Measurements from ENCODE around the gene ETFRF1.
A peak's percentile ranks its signal among the peaks of the same experiment; 100 is the strongest.

The ETFRF1 gene

GRCh38 chr12:25189656-25190055 lies 5.4 kb upstream of the ETFRF1 start:
- TF ChIP-seq, protein P1, sequence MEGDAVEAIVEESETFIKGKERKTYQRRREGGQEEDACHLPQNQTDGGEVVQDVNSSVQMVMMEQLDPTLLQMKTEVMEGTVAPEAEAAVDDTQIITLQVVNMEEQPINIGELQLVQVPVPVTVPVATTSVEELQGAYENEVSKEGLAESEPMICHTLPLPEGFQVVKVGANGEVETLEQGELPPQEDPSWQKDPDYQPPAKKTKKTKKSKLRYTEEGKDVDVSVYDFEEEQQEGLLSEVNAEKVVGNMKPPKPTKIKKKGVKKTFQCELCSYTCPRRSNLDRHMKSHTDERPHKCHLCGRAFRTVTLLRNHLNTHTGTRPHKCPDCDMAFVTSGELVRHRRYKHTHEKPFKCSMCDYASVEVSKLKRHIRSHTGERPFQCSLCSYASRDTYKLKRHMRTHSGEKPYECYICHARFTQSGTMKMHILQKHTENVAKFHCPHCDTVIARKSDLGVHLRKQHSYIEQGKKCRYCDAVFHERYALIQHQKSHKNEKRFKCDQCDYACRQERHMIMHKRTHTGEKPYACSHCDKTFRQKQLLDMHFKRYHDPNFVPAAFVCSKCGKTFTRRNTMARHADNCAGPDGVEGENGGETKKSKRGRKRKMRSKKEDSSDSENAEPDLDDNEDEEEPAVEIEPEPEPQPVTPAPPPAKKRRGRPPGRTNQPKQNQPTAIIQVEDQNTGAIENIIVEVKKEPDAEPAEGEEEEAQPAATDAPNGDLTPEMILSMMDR (IDR thresholded peaks at IDR 0.05; ENCODE audit: borderline replicate concordance, control extremely low read depth, extremely low read depth, insufficient read depth, missing control alignments) = no peak
- no peak for DNase-seq (ENCODE audit: low spot score)
- in situ Hi-C loops (cut with MboI; ENCODE audit: low sequenced_read_pairs, unreplicated experiment) = no loop called here

DNA sequence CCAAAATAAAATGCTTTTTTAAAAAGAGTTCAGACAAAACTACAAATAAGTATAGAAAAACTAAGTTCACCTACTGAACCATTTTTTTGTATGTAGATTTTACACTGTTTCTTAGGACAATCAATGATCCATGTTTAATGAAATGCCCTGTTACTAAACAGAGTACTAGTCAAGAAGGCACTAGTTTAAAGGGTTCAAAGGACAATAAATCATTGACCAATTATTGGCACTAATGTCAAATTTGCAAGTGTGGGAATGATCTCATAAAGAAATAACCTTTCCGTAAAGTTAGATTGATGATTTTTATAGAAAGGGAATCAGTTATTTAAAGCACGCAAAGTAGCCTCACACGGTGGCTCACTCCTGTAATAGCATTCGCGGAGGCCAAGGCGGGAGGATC lies 4.2 kb upstream of the ETFRF1 start:
- no peak for DNase-seq (ENCODE audit: low spot score)
- in situ Hi-C loops (cut with MboI; ENCODE audit: low sequenced_read_pairs, unreplicated experiment) = no loop called here
- TF ChIP-seq, protein P1 (IDR thresholded peaks at IDR 0.05; ENCODE audit: borderline replicate concordance, control extremely low read depth, extremely low read depth, insufficient read depth, missing control alignments) = no peak

GRCh38 chr12:25194214-25194613 lies 823 bp upstream of the ETFRF1 start:
- in situ Hi-C loops (cut with MboI; ENCODE audit: low sequenced_read_pairs, unreplicated experiment) = no loop called here
- TF ChIP-seq, protein P1 (IDR thresholded peaks at IDR 0.05; ENCODE audit: borderline replicate concordance, control extremely low read depth, extremely low read depth, insufficient read depth, missing control alignments) = no peak
- DNase-seq (ENCODE audit: low spot score) = no peak

GRCh38 chr12:25194722-25195055 lies 348 bp upstream of the ETFRF1 start:
- in situ Hi-C loops (cut with MboI; ENCODE audit: low sequenced_read_pairs, unreplicated experiment) = no loop called here

DNA sequence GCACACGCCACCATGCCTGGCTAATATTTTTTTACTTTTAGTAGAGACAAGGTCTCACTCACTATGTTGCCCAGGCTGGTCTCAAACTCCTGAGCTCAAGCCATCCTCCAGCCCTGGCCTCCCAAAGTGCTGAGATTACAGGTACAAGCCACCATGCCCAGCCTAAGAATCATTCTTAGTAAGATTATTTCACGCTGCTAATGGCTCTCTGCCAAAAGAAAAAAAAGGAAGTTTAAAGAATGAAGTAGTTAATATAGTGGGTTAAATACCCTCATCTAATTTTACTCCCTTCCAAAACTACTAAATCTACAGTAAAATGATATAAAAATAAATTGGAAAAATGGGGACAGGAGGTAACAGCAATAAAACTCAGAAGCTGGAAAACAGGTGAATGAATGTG lies 2.6 kb downstream of the ETFRF1 start:
- in situ Hi-C loops (cut with MboI; ENCODE audit: low sequenced_read_pairs, unreplicated experiment) = no loop called here
- DNase-seq (ENCODE audit: low spot score) = no peak
- TF ChIP-seq, protein P1 (IDR thresholded peaks at IDR 0.05; ENCODE audit: borderline replicate concordance, control extremely low read depth, extremely low read depth, insufficient read depth, missing control alignments) = no peak

More at GRCh38 chr12:25194722-25195055, 348 bp upstream of the ETFRF1 start:
- TF ChIP-seq, protein P1 (IDR thresholded peaks at IDR 0.05; ENCODE audit: borderline replicate concordance, control extremely low read depth, extremely low read depth, insufficient read depth, missing control alignments) = no peak
- DNase-seq (ENCODE audit: low spot score) = peak; percentile 21

GRCh38 chr12:25200703-25201102 lies 5.7 kb downstream of the ETFRF1 start:
- TF ChIP-seq, protein P1 (IDR thresholded peaks at IDR 0.05; ENCODE audit: borderline replicate concordance, control extremely low read depth, extremely low read depth, insufficient read depth, missing control alignments) = no peak
- no peak for DNase-seq (ENCODE audit: low spot score)
- in situ Hi-C loops (cut with MboI; ENCODE audit: low sequenced_read_pairs, unreplicated experiment) = no loop called here

DNA sequence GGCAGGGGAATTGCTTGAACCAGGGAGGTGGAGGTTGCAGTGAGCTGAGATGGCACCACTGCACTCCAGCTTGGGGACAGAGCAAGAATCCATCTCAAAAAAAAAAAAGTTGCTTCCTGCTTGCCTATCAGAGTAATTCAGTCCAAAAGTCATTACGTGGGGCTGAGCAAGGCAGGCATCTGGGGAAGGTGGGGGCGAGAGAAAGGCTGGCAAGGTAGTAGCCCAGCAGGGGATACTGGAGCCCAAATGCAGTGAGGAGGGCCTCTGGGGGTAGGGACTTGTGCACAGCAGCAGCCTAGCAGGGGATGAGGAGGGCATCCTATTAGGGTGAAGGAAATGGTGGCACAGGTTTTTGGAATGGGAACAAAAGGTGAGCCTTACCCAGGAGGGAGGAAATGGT lies 7.1 kb downstream of the ETFRF1 start:
- in situ Hi-C loops (cut with MboI; ENCODE audit: low sequenced_read_pairs, unreplicated experiment) = no loop called here

More for the DNA sequence above, 7.1 kb downstream of the ETFRF1 start:
- TF ChIP-seq, protein P1 (IDR thresholded peaks at IDR 0.05; ENCODE audit: borderline replicate concordance, control extremely low read depth, extremely low read depth, insufficient read depth, missing control alignments) = no peak
- no peak for DNase-seq (ENCODE audit: low spot score)
